Dermis blood vessel endothelial cell (primary cell): ENCODE measurements around the gene GIMAP6. TPM values are rescaled to one million over a fixed set of nuclear protein-coding genes. Genes with fewer than 3 reads are reported as not detected.
"Not testable (repeated sequence)": the region's sequence is repeated elsewhere in the genome, so short reads cannot be mapped to it uniquely, and the experiment has no call there.

ENCODE experiments used
- DNase-seq: peaks from one replicate; pipeline ENCODE4 v3.0.0; 2010
- total RNA-seq: library from RNA; depleted of rRNA; stranded (reverse); fragments of >200 nt; gene quantifications from 2 replicates; pipeline ENCODE4 v1.2.3, GENCODE V29; 2014

The GIMAP6 gene
- total RNA-seq = 262 and 355 TPM in 2 replicates

DNA sequence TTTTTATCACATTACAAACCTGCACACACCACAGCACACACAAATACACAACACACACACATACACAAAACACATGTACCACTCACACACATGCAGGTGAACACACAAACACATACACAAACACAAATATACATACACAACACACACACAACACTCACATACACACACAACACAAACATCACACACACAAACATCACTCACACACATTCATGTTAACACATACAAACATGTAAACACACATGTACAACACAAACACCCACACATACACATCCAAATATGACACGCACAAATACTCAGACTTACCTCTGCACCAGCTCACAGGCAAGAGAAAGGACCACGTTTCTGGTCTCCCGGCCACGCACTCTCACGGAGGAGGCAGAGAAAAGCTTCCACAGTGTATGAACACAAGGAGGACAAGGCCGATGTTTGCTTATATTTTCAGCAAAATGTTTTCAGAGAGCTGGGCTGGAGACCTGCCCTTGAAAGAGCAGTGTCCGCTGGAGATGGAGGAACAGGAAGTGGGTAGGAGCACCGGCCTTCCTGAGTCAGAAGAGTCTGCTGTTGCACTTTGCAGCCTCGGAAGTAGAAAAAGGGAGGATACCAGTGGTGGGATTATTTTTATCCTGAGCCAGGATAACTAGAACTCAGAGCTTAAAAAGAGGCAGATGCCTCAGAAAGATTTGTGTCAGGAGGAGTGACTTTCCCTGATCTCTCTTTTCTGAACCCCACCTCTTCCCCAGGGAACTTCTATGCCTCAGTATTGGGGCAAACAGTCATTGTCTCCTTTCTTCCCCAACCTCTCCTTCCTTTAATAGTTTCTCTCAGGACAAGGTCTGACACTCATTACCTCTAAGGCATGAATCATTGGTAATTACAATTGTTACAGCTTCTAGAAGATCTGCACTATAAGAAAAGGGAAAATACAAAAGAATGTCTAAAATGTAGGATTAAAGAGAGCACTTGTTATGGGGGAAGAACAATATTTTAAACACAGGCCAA, at the start of gene GIMAP6:
Gene GIMAP6 (minus strand): TSS at position 520 of the 999 bp plus-strand sequence. CDS start 2,243 bp downstream, outside the sequence.
- DNase-seq = peak; percentile 69

- not testable (repeated sequence) for DNase-seq
These were observed 48.2 kb upstream of the GIMAP6 start for GRCh38 chr7:150680364-150680763.

GRCh38 chr7:150678601-150679000, 46.4 kb upstream of the GIMAP6 start:
- not testable (repeated sequence) for DNase-seq

- DNase-seq = peak; percentile 84
These were observed 44.7 kb upstream of the GIMAP6 start for GRCh38 chr7:150676854-150677253.

GRCh38 chr7:150676276-150676675, 44.1 kb upstream of the GIMAP6 start:
- DNase-seq = peak; percentile 38

DNA sequence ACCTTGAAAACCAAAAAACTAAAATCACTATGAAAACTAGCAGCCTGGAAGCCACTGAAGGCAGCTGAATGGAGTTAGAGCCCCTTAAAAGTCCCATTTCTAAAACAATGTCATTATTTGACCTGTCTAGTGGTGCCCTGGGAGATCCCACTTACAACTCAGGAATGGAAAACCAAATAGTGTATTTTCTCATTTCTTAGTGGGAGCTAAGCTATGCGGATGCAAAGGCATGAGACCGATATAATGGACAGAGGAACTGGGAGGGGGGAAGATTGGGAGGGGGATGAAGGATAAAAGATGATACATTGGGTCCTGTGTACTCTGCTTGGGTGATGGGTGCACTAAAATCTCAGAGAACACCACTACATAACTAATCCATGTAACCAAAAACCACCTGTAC, 43.5 kb upstream of the GIMAP6 start:
- peak; percentile 33 for DNase-seq

GRCh38 chr7:150671798-150672585, 39.8 kb upstream of the GIMAP6 start:
- not testable (repeated sequence) for DNase-seq

DNA sequence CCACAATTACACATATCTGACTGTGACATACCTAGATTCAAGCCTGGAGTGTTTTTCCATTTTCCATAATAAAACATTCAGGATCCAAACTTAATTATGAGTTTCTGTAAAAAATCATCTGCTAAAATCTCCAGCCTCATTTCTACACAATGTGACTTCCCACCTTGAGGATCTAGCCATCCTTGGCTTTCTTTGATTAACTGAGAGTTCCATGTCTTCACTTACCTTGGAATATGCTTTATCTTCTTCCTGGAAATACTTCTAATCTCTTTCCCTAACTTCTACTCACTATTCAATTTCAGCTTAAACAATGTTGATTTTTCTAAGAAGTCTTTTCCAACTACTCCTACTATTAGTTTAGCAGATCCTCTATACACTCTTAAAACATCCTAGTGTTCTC, 36.8 kb upstream of the GIMAP6 start:
- no peak for DNase-seq

DNA sequence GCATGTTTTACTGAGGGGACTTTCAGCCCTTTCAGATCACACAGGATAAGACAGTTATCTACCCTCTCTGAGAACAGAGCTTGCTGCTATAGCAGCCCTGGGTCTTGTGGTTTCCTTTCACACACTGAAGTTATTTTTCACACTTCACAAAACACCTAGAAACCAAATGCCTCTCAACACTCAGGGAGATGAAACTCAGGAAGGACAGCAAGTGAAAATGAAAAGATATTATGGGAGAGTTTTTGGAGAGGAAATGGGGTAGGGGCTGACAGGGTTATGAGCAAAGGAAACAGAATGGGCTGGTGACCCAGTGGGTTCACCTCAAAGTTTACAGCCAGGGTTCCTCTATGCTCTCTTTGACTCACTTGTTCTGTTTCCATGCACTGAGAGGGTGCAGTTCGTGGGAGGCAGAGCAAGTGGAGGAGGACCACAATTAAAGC, 36.3 kb upstream of the GIMAP6 start:
- DNase-seq = no peak

DNA sequence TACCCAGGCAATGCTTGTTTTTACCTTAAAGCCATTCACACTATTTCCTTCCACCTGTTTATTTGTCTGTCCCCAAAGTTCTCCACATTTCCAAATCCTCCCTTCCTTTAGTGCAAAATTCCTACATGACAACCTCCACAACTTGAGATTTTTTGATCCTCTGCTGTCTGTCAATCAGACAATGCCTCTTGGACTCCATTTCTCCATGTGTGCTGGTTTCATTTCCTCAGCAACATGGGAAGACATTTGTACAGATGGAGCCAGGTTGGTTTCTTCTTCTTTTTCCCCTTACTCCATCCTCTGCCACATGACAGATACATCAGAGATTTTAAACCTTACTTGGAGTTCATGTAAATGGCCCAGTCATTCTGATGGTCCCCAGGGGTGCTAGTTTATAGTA, 34.2 kb upstream of the GIMAP6 start:
- DNase-seq = no peak

GRCh38 chr7:150665896-150666295, 33.7 kb upstream of the GIMAP6 start:
- DNase-seq = no peak

DNA sequence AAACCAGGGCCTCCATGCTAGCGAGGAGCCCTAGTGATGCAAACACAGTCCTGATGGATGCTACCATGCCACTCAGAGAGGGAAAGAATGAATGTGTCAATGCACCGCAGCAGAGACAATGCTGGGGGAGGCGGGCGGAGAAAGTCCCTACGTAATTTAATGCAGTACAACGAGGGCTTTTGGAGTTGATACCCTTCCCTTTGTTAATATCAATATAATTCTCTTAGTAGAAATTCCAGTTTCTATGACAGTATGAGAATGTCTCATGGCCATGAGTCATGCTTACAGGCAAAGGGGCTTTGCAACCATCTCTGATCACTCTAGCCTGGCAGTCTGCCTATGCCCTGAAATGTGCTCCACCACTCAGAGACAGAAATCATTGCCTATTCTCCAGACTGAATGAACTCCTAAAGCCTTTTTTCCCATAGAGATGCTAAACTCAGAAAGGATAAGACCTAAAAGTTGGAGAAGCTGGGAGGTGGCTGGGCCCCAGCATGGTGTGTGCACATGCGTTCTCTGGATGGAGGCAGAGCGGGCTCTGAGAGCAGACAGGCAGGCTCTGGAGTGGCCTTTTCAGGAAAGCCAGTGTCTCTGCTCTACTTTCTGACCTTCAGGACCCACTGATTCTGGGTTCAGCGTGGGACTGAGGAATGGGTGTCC, 33.0 kb upstream of the GIMAP6 start:
- no peak for DNase-seq

GRCh38 chr7:150663802-150664494, 31.8 kb upstream of the GIMAP6 start:
- DNase-seq = no peak

DNA sequence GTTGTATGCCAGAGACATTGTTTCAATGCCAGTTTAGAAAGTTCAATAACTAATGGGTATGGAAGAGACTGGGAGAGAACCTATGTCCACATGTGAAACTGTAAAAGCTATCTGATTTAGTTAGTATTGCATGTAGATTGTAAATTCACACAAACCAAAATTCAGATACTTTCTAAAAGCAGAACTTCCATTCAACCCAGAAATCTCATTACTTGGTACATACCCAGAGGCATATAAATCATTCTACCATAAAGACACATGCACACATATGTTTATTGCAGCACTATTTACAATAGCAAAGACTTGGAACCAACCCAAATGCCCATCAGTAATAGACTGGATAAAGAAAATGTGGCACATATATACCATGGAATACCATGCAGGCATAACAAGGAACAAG, 30.6 kb upstream of the GIMAP6 start:
- DNase-seq = not testable (repeated sequence)

DNA sequence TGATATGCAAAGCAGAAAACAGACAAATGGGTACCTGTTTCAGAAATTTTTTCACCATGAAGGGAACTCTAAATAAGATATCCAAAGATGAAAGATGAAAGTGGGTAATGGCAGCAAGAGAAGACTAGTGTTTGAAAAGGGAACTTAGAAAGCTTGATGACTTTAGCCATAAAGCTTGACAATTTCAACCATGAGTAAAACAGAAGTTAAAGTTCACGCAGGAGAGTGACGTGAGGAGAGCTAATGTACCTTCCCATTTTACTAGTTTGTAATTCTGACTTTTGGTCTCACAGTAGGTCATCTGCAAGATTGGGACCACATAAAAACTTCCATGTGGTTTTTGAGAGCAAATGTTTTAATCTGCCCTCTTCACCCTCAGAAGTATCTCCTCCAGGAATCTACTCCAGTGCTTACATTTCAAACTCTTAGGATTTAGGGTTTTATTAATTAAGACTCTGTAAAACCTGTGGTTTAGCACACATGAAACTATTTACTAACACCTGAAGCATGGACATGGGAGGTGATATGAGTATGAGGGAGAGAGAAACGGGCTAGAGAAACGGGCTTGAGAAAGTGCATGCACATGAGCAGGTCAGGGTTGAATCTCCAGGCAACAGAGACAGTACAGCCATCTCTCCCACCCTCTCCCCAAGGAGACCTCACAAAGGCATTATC, 28.9 kb upstream of the GIMAP6 start:
- no peak for DNase-seq

- DNase-seq = no peak
These were observed 25.3 kb upstream of the GIMAP6 start for GRCh38 chr7:150657526-150657925.

DNA sequence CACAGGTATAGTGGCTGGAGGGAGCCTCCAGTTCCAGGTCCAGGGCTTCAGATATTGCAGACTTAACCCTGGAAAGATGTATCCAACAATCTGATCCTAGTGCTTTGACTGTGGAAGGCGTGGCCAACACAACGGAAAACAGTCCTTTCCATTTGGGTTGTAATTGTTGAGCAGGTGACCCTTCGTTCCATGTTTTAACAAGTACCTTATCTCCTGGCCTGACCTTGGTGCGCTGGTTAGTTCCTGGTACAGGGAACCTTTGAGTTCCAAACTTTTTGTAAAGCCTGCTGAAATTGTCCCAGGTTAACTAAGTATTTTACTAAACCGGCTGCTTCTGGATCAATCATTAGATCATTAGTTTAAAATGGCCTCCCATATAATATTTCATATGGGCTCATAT, 23.9 kb upstream of the GIMAP6 start:
- no peak for DNase-seq

DNA sequence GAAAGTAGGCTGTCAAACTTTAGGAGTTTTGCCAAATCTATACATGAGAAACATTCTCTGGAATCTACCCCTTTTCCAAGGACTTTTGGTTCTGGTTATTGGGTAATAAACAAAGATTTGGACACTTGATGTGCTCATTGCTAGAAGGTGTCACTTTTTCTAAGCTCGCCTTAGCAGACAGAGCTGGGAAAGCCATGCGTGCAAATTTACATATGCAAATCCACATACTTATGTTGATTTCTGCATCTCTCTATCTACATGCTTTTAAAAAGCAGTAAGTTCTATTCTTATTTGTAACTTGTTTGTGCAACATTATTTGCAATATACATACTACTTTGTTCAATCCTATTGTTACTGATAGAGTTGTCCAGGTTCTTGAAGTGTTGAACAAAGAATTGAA, 22.5 kb upstream of the GIMAP6 start:
- DNase-seq = no peak

- no peak for DNase-seq
These were observed 16.8 kb upstream of the GIMAP6 start for GRCh38 chr7:150649080-150649385.

- no peak for DNase-seq
These were observed 16.3 kb upstream of the GIMAP6 start for GRCh38 chr7:150648353-150649079.
